H9 (cell line): ENCODE results near the gene MAEA. TPM values are rescaled to one million over a fixed set of nuclear protein-coding genes. Genes with fewer than 3 reads are reported as not detected.

Source experiments
- DNase-seq: peaks from one replicate; pipeline ENCODE4 v3.0.0-alpha.2; 2017
- H2AFZ ChIP-seq: one replicate; pipeline ENCODE4 v1.6.1; 2013; ENCODE audit warnings: mild to moderate bottlenecking, low read length, control low read depth, moderate library complexity
- H2AK5ac ChIP-seq: 2 replicates; pipeline ENCODE4 v1.6.1; 2013; ENCODE audit warnings: low read length, control low read depth, mixed read lengths; ENCODE audit not compliant: insufficient read length
- H2BK120ac ChIP-seq: one replicate; pipeline ENCODE4 v1.6.1; 2013; ENCODE audit warnings: low read depth, mild to moderate bottlenecking, low read length, control low read depth, inconsistent platforms; ENCODE audit not compliant: poor library complexity, severe bottlenecking
- H2BK12ac ChIP-seq: 2 replicates; pipeline ENCODE4 v1.6.1; 2013; ENCODE audit warnings: low read length, control low read depth, mixed read lengths, low read depth; ENCODE audit not compliant: insufficient read length
- H2BK15ac ChIP-seq: 2 replicates; pipeline ENCODE4 v1.6.1; 2013; ENCODE audit warnings: low read depth, low read length, control low read depth
- H2BK20ac ChIP-seq: one replicate; pipeline ENCODE4 v1.6.1; 2013; ENCODE audit warnings: low read depth, mild to moderate bottlenecking, low read length, control low read depth, inconsistent platforms; ENCODE audit not compliant: poor library complexity, severe bottlenecking
- H2BK5ac ChIP-seq: 2 replicates; pipeline ENCODE4 v1.6.1; 2013; ENCODE audit warnings: low read length, control low read depth, mixed read lengths; ENCODE audit not compliant: insufficient read length
- H3K14ac ChIP-seq: 2 replicates; pipeline ENCODE4 v1.6.1; 2013; ENCODE audit warnings: low read length, control low read depth; ENCODE audit not compliant: insufficient read depth
- H3K18ac ChIP-seq: 2 replicates; pipeline ENCODE4 v1.6.1; 2013; ENCODE audit warnings: low read depth, mild to moderate bottlenecking, mixed read lengths, low read length, control low read depth; ENCODE audit not compliant: insufficient read length
- H3K23ac ChIP-seq: 2 replicates; pipeline ENCODE4 v1.6.1; 2013; ENCODE audit warnings: low read length, control low read depth, mixed read lengths, low read depth; ENCODE audit not compliant: insufficient read length
- H3K23me2 ChIP-seq: 2 replicates; pipeline ENCODE4 v1.6.1; 2013; ENCODE audit warnings: low read depth, mild to moderate bottlenecking, mixed read lengths, low read length, control low read depth; ENCODE audit not compliant: insufficient read length, poor library complexity, severe bottlenecking
- H3K27ac ChIP-seq: 2 replicates; pipeline ENCODE4 v1.5.1; 2013; ENCODE audit warnings: low read length, control low read depth, mixed read lengths, low read depth; ENCODE audit not compliant: insufficient read length
- H3K27me3 ChIP-seq: 2 replicates; pipeline ENCODE4 v1.6.1; 2013; ENCODE audit warnings: low read length, control low read depth, inconsistent platforms; ENCODE audit not compliant: insufficient read depth
- H3K4ac ChIP-seq: 2 replicates; pipeline ENCODE4 v1.6.1; 2013; ENCODE audit warnings: low read depth, mild to moderate bottlenecking, control low read depth, inconsistent platforms, low read length, moderate library complexity
- H3K4me1 ChIP-seq: 2 replicates; pipeline ENCODE4 v1.6.1; 2013; ENCODE audit warnings: low read length, control low read depth, inconsistent platforms; ENCODE audit not compliant: insufficient read depth
- H3K4me2 ChIP-seq: 2 replicates; pipeline ENCODE4 v1.6.1; 2013; ENCODE audit warnings: low read length, control low read depth, mixed read lengths; ENCODE audit not compliant: insufficient read length, insufficient read depth
- H3K56ac ChIP-seq: 2 replicates; pipeline ENCODE4 v1.6.1; 2013; ENCODE audit warnings: low read depth, mild to moderate bottlenecking, mixed read lengths, low read length, control low read depth; ENCODE audit not compliant: insufficient read length
- H3K79me1 ChIP-seq: 2 replicates; pipeline ENCODE4 v1.6.1; 2013; ENCODE audit warnings: low read depth, mild to moderate bottlenecking, moderate library complexity, low read length, control low read depth, inconsistent platforms; ENCODE audit not compliant: insufficient read depth, poor library complexity, severe bottlenecking
- H3K79me2 ChIP-seq: 2 replicates; pipeline ENCODE4 v1.6.1; 2013; ENCODE audit warnings: low read length, control low read depth, inconsistent platforms; ENCODE audit not compliant: insufficient read depth
- H3K9ac ChIP-seq: 2 replicates; pipeline ENCODE4 v1.6.1; 2013; ENCODE audit warnings: low read length, control low read depth, mixed read lengths; ENCODE audit not compliant: insufficient read length; ENCODE audit errors: extremely low read depth
- H3K9me3 ChIP-seq: one replicate; pipeline ENCODE4 v1.6.1; 2013; ENCODE audit warnings: low read depth, low read length, inconsistent platforms; ENCODE audit not compliant: control insufficient read depth
- H3T11ph ChIP-seq: one replicate; pipeline ENCODE4 v1.6.1; 2013; ENCODE audit warnings: mild to moderate bottlenecking, low read length, control low read depth, inconsistent platforms
- H4K20me1 ChIP-seq: one replicate; pipeline ENCODE4 v1.6.1; 2013; ENCODE audit not compliant: control insufficient read depth, insufficient read length, insufficient read depth
- H4K5ac ChIP-seq: 2 replicates; pipeline ENCODE4 v1.6.1; 2013; ENCODE audit warnings: low read depth, mild to moderate bottlenecking, mixed read lengths, low read length, control low read depth; ENCODE audit not compliant: insufficient read length
- H4K8ac ChIP-seq: replicated peaks from 2 replicates; pipeline ENCODE4 v1.6.1; 2013; ENCODE audit warnings: low read length, control low read depth, mixed read lengths, low read depth; ENCODE audit not compliant: insufficient read length
- H4K91ac ChIP-seq: 2 replicates; pipeline ENCODE4 v1.6.1; 2013; ENCODE audit warnings: low read depth, mild to moderate bottlenecking, moderate library complexity, mixed read lengths, low read length, control low read depth; ENCODE audit not compliant: insufficient read length
- H3K27ac Mint-ChIP-seq, 3 experiments: 2 replicates in 2 of 3; 3 replicates in 1 of 3; pipeline ENCODE4 v1.8.0; 2020 to 2021; ENCODE audit warnings: mixed read lengths in 3 of 3, mild to moderate bottlenecking in 1 of 3, moderate library complexity in 1 of 3
- H3K27me3 Mint-ChIP-seq: 2 replicates; pipeline ENCODE4 v1.8.0; 2021; ENCODE audit warnings: low read depth, mild to moderate bottlenecking, moderate library complexity, mixed read lengths
- H3K36me3 Mint-ChIP-seq, 3 experiments: 2 replicates in 2 of 3; 3 replicates in 1 of 3; pipeline ENCODE4 v1.8.0; 2020 to 2021; ENCODE audit warnings: low read depth in 3 of 3, mixed read lengths in 3 of 3; ENCODE audit not compliant: insufficient read depth in 1 of 3
- H3K4me1 Mint-ChIP-seq, 2 experiments: 2 replicates each; pipeline ENCODE4 v1.8.0; 2020; ENCODE audit warnings: mixed read lengths in 2 of 2
- H3K4me3 Mint-ChIP-seq, 2 experiments: 2 replicates in 1 of 2; 3 replicates in 1 of 2; pipeline ENCODE4 v1.8.0; 2020 to 2021; ENCODE audit warnings: mild to moderate bottlenecking in 2 of 2, mixed read lengths in 2 of 2, moderate library complexity in 1 of 2
- H3K9me3 Mint-ChIP-seq, 2 experiments: 2 replicates in 1 of 2; 3 replicates in 1 of 2; pipeline ENCODE4 v1.8.0; 2020; ENCODE audit warnings: mild to moderate bottlenecking in 2 of 2, mixed read lengths in 2 of 2, moderate library complexity in 1 of 2
- CTCF ChIP-seq: fragments of 200-600 bp; sonication (generic); conservative IDR thresholded peaks from 3 replicates; pipeline ENCODE4 v1.8.0; 2021; ENCODE audit warnings: antibody characterized with exemption, mild to moderate bottlenecking
- WGBS: extraction: QIAGEN DNeasy Blood & Tissue Kit; methylation state at CpG from one replicate; pipeline ENCODE4 v1.1.7; 2013; ENCODE audit warnings: missing lambda C conversion rate, low lambda C conversion rate, mixed read lengths; ENCODE audit not compliant: insufficient read length; ENCODE audit errors: extremely low coverage; 5-methylcytosine and 5-hydroxymethylcytosine counted together
- total RNA-seq: library from RNA; stranded (reverse); gene quantifications from 2 replicates; pipeline ENCODE4 v1.2.1, GENCODE V29; 2021

Gene MAEA
- total RNA-seq, 1 experiment from 2014 or later: 85.6 TPM

- peaks cover 0 to 15% (median 11%) of the 10 kb centered on the region in 3 experiments; a peak in 4 of 7 replicates for H3K36me3 Mint-ChIP-seq
- Histone ChIP-seq H4K5ac (no peak overlapping the region), H3K4me1 (no peaks in the 10 kb centered on the region), H4K91ac (no peak overlapping the region), H3T11ph (no peak overlapping the region), H3K9ac (no peak overlapping the region), H3K23ac (no peak overlapping the region), H3K4me2 (no peak overlapping the region), H4K20me1 (no peaks in the 10 kb centered on the region), H2BK5ac (no peak overlapping the region), H4K8ac (no peak overlapping the region), H3K9me3 (no peaks in the 10 kb centered on the region), H3K18ac (no peak overlapping the region), H2BK20ac (no peak overlapping the region), H3K14ac (no peak overlapping the region), H3K56ac (no peak overlapping the region), H3K79me2 (no peaks in the 10 kb centered on the region), H2BK12ac (no peak overlapping the region), H3K23me2 (no peaks in the 10 kb centered on the region), H2AK5ac (no peak overlapping the region), H2BK120ac (no peak overlapping the region), H3K27me3 (no peaks in the 10 kb centered on the region), H2BK15ac (no peak overlapping the region), H3K79me1 (no peaks in the 10 kb centered on the region), H2AFZ (no peak overlapping the region), H3K27ac (no peak overlapping the region), H3K4ac (no peak overlapping the region)
- DNase-seq: no peak
- no peak overlapping the region; a peak in 1 of 7 replicates for H3K27ac Mint-ChIP-seq
- no peak overlapping the region for H3K4me3 Mint-ChIP-seq
- H3K27me3 Mint-ChIP-seq: no peaks in the 10 kb centered on the region
- TF ChIP-seq CTCF: no peak
- no CpG with 5 or more reads among the region's 17 CpGs for WGBS
- no peaks in the 10 kb centered on the region for H3K9me3 Mint-ChIP-seq
- 0 out of 4 replicates have a peak, but pooled peaks cover 0 to 2% of the 10 kb centered on the region in 2 experiments for H3K4me1 Mint-ChIP-seq
These were observed 72.8 kb downstream of the MAEA start for GRCh38 chr4:1362521-1362920.
